Vagina (tissue), 2 donors: ENCODE measurements around the gene DOCK11.

Experiments used
- CTCF ChIP-seq, 3 experiments: fragments of 450-650 bp in 2 of 3; fragments of 200-600 bp in 1 of 3; sonication (generic) in 1 of 3; IDR thresholded peaks; one replicate each; pipeline ENCODE4 v1.5.1; 2017 to 2019; ENCODE audit warnings: antibody characterized with exemption in 3 of 3, mild to moderate bottlenecking in 2 of 3, moderate library complexity in 2 of 3
- POLR2A ChIP-seq, 2 donors: fragments of 450-650 bp; IDR thresholded peaks; one replicate each; pipeline ENCODE4 v1.6.1; 2017; ENCODE audit warnings: antibody characterized with exemption in 2 of 2, mild to moderate bottlenecking in 2 of 2, moderate library complexity in 2 of 2
- POLR2AphosphoS5 ChIP-seq, 2 donors: sonication (generic); formaldehyde crosslinking; IDR thresholded peaks; one replicate each; pipeline ENCODE4 v1.9.0; 2017; ENCODE audit warnings: antibody characterized with exemption in 2 of 2, mild to moderate bottlenecking in 2 of 2, low read depth in 1 of 2; ENCODE audit not compliant: insufficient read depth in 1 of 2

- TF ChIP-seq CTCF (IDR thresholded peaks at IDR 0.05) (no peak), POLR2AphosphoS5 (IDR thresholded peaks at IDR 0.05; ENCODE audit: insufficient read depth in 1 of 2, low read depth in 1 of 2) (no peak), POLR2A (IDR thresholded peaks at IDR 0.05) (no peak)
Measured at GRCh38 chrX:118634336-118634735, 138.7 kb downstream of the DOCK11 start.
